EH (cell line): ENCODE data around the gene EXOC6B.

Experiments used
- DNase-seq: peaks from one replicate; pipeline ENCODE4 v3.0.0-alpha.2; 2015; ENCODE audit warnings: low read depth

The EXOC6B gene

GRCh38 chr2:72361042-72361441, 464.8 kb downstream of the EXOC6B start:
- no peak for DNase-seq

DNA sequence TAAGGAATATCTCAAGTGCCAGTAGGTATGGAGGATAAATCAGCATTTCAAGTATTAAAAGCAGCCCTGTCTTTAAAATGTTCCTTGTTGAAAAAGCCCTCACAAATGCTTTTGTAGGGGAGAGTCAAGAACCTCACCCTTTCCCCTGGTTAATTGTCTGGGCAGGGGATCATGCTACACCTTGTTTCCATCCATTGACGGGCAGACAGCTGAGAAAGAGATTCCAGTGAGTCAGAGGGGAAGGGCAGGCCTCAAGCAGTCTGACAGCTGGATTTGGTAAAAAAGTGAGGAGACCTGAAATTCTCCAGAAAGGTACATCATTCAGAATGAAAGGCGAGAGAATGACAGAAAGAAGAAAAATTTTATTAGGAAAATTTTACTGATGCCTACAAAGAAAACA, 475.0 kb downstream of the EXOC6B start:
- no peak for DNase-seq

DNA sequence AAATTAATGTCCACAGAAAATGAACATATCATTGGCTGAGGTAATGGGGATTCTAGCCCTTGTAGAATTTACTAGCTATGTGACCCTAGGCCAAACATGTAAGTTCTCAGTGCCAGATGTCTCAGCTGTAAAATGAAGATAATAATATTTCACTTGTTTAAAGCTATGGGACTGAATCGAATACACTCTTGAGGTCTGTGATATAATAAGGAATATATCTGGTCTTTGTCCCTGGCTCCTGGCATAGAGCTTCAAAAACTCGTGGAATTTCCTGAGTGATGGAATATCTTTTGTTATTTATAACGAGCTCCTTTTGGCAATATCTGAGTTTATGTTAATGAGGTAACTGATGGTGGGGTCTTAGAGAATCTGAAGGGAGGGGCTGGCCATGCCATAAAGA, 476.8 kb downstream of the EXOC6B start:
- DNase-seq, result no peak

GRCh38 chr2:72347081-72347480, 478.8 kb downstream of the EXOC6B start:
- no peak for DNase-seq

DNA sequence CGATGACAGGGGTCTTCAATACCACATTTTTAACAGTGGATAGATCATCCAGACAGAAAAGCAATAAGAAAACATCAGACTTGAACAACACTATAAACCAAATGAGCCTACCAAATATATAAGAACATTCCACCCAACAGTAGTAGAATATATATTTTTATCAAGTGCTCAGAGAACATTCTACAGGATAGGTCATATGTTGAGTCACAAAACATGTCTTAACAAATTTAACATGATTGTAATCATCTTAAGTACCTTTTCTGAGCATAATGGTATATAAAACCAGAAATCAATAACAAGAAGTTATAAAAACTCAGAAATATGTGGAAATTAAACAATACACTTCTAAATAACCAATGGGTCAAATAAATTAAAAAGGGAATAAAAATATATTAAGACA, 484.2 kb downstream of the EXOC6B start:
- DNase-seq, result no peak

- DNase-seq, result no peak
Observed at GRCh38 chr2:72340665-72341064, 485.2 kb downstream of the EXOC6B start.

DNA sequence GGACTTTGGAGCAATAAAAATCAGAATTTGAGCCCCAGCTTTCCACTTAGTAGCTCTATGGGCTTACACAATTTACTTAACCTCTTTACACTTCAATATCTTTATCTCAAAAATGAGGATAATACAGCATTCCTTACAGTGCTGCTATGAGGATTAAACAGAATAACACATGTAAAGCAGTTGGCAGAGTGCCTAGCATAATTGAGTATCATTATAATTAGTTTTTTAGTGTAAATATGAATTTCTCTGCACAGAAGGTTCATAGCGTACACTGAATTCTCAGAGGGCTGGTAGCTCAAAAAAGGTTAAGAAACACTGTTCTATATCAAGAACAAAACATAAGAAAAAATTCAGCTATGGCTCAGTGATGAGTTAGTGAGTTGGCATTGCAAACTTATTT, 487.8 kb downstream of the EXOC6B start:
- DNase-seq, result no peak

DNA sequence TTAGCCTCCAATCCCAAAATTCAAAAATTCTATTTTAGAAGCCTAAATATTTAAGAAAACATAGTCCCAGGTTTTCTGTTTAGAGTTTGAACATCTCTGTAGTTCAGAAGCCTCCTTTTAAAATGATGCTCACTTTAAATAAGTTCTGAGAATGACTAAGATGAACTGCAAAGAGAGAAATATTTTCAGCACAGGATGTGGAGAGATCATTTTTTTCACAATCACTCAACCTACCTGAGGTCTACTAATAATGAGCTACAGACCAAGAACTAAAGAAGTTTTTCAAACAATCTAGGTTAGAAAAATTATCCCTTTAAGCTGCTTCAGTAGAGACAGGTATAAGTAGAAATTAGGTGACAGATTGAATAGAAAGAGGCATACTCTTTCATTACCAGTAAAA, 493.1 kb downstream of the EXOC6B start:
- no peak for DNase-seq

DNA sequence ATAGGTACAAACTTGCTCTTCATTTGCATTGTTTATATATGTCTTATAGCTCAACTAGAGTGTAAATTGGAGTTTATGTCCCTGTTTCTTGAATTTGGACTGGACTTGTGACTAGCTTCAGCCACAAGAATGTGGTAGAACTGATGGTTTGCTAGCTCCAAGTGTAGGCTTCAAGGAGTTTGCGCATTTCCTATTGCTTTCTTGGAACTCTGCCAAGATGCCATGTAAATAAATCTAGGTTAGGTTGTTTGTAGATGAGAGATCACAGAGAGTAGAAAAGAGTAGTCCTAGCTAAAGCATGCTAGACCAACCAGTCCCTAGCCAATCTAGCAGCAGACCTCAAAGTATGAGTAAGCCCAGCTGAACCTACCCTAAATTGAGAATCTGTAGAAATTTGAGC, 495.2 kb downstream of the EXOC6B start:
- DNase-seq, result no peak

GRCh38 chr2:72326759-72327158, 499.1 kb downstream of the EXOC6B start:
- peak; percentile 21 for DNase-seq

GRCh38 chr2:72325592-72326422, 500.0 kb downstream of the EXOC6B start:
- DNase-seq, result peak; percentile 35

GRCh38 chr2:72316774-72317173, 509.1 kb downstream of the EXOC6B start:
- DNase-seq, result no peak

DNA sequence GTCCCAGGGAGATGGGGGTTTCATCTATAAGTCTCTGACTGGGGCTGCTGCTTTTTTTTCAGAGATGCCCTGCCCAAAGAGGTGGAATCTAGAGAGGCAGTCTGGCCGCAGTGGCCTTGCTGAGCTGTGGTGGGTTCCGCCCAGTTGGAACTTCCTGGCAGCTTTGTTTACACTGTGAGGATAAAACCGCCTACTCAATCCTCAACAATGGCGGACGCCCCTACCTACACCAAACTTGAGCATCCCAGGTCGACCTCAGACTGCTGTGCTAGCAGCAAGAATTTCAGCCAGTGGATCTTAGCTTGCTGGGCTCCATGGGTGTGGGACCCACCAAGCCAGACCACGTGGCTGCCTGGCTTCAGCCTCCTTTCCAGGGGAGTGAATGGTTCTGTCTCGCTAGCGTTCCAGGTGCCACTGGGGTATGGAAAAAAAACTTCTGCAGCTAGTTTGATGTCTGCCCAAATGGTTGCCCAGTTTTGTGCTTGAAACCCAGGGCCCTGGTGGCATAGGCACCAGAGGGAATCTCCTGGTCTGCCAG, 525.6 kb downstream of the EXOC6B start:
- DNase-seq, result no peak

DNA sequence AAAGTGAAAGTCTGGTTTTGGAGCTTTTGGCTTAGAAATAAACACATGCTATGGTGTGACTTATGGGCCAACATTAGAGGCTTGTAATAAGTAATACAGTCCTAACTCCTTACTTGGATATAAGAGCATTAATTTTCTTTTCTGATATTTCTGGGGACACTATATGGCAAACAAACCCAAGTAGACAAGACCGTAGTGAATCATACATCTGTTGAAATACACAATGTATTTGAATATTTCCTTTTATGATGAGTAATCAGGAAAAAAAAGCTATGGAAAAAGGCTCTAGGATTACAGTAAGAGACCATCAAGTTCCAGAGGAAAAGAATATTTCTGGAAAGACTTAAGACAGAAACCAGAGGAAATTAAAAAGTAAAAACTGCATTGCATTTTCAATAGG, 532.2 kb downstream of the EXOC6B start:
- DNase-seq, result peak; percentile 7

GRCh38 chr2:72292433-72292832, 533.4 kb downstream of the EXOC6B start:
- DNase-seq, result no peak

GRCh38 chr2:72291059-72291458, 534.8 kb downstream of the EXOC6B start:
- DNase-seq, result peak; percentile 5

DNA sequence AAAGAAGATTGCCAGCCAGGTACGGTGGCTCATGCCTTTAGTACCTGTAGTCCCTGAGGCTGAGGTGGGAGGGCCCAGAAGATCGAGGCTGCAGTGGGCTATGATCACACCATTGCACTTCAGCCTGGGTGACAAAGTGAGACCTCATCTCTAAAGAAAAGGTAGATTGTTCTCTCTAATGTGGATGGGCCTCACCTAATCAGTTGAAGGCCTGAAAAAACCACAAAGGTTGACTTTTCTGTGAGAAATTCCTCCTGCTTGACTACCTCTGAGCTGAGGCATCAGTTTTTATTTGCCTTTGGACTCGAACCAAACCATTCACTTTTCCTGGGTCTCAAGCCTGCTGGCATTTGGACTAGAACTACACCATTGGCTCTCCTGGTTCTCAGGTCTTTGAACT, 536.1 kb downstream of the EXOC6B start:
- DNase-seq, result no peak

DNA sequence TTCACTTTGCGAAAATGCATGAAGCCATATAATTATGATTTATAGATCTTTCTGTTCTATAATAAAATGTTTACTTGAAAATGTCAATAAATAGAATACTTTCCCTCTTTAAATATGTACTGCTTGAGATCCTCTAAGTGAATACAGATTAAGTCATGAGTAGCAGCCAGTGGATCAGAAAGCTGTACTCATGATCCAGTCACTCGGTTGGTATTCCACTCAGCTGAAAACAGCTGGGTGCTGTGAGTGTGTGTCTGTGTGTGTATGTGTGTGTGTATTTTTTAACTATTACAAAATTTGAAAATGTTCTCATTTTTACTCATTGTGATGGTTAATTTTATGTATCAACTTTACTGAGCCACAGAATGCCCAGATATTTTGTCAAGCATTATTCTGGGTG, 536.5 kb downstream of the EXOC6B start:
- DNase-seq, result peak; percentile 32

GRCh38 chr2:72278046-72278445, 547.8 kb downstream of the EXOC6B start:
- peak; percentile 67 for DNase-seq

DNA sequence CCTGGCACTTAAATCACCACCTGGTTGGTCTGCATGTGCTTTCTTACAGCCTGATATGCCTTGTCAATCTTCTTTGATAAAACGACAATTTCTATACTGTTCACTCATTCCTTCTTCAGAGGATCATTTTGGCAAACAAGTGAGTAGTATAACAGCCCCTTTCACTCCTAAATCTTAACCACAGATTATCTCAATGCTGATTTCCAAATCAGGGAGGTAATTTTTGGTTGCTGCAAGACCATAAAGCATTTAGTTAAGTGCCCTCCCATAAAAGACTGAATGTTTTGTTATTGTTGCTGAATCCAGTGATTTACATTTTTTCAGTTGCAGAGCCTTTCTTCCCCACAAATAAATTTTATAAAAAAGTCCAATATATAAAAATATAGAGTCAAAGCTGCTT, 549.0 kb downstream of the EXOC6B start:
- DNase-seq, result no peak

DNA sequence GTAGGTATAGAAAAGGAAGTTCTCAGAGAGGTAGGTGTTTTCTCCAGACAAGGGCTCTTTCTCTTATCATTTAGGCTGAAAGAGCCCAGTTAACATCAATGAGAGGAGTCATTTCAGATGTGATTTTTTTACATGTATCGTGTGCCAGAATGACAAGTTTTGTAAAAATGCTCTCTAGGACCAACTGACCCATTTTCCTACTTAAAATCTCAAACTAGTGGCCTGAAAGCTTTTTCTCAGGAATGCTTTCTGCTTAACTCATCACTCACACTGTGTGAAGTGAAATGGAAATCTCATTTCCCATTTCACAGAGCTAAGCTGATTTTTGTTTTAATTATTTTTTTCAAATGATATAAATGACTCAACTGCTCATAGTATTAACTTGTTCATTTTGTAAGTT, 549.5 kb downstream of the EXOC6B start:
- DNase-seq, result peak; percentile 53

- no peak for DNase-seq
Observed at GRCh38 chr2:72275084-72275483, 550.7 kb downstream of the EXOC6B start.

DNA sequence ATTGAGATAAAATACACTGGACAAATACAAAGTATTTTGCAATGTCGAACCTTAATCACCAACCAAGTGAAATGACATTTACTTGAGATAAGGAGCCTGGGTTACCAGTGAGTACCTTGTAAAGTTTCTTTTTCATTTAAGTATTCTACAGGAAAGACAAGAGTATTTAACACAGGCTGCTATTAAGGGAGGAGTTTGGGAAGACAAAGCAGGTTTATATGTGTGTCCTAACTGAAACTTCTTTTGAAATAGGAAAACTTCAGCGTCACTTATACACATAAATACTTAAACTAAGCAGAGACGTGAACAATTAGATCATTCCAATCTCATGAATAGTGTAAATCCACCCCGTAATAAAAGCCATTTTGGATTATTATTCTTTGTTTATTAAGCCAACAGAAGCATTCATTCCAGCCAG, 551.4 kb downstream of the EXOC6B start:
- peak; percentile 37 for DNase-seq

DNA sequence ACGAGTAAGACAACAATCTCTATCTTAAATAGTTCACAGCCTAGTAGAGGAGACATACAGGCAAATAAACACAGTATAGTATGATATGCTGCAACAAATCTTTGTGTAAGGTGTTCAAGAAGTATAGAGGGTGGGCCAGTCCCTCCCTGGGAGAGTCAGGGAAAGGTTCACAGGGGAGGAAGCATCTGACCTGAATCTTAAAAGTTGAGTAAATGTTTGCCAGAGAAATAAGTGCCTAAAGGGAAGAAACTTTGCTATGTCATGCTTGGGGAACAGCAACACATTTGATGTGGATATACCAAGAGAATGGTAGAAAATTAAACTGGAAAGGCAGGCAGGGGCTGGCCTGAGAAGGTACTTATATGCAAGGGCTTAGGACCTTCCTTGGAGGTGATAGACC, 552.4 kb downstream of the EXOC6B start:
- DNase-seq, result no peak
